ENCODE measurements around the gene IFNK.

Gene IFNK

GRCh38 chr9:27524236-27524635 lies at the start of gene IFNK:
Gene IFNK, plus strand, starts transcription at chr9:27524290. Its CDS starts 47 bp downstream, at chr9:27524337.
- TF ChIP-seq CTCF (IDR thresholded peaks at IDR 0.05; ENCODE audit: borderline replicate concordance, insufficient read depth, low read depth, low read length): no peak
- H3K4me3 ChIP-seq (ENCODE audit: low read depth, low read length): no peak within 1 kb of the TSS

- no peak overlapping the region for H3K4me3 ChIP-seq (ENCODE audit: low read depth, low read length)
- no peak for TF ChIP-seq CTCF (IDR thresholded peaks at IDR 0.05; ENCODE audit: borderline replicate concordance, insufficient read depth, low read depth, low read length)
These were observed 49.8 kb upstream of the IFNK start for GRCh38 chr9:27474305-27474704.

- TF ChIP-seq CTCF (IDR thresholded peaks at IDR 0.05; ENCODE audit: borderline replicate concordance, insufficient read depth, low read depth, low read length): no peak
These were observed 49.0 kb upstream of the IFNK start for GRCh38 chr9:27475057-27475595.

GRCh38 chr9:27476870-27477515 lies 47.1 kb upstream of the IFNK start:
- no peak for TF ChIP-seq CTCF (IDR thresholded peaks at IDR 0.05; ENCODE audit: borderline replicate concordance, insufficient read depth, low read depth, low read length)
- H3K4me3 ChIP-seq (ENCODE audit: low read depth, low read length): no peak overlapping the region

More at GRCh38 chr9:27475057-27475595, 49.0 kb upstream of the IFNK start:
- H3K4me3 ChIP-seq (ENCODE audit: low read depth, low read length): no peak overlapping the region

GRCh38 chr9:27478322-27478721 lies 45.8 kb upstream of the IFNK start:
- TF ChIP-seq CTCF (IDR thresholded peaks at IDR 0.05; ENCODE audit: borderline replicate concordance, insufficient read depth, low read depth, low read length): no peak
- no peak overlapping the region for H3K4me3 ChIP-seq (ENCODE audit: low read depth, low read length)

GRCh38 chr9:27482709-27483108 lies 41.4 kb upstream of the IFNK start:
- no peak for TF ChIP-seq CTCF (IDR thresholded peaks at IDR 0.05; ENCODE audit: borderline replicate concordance, insufficient read depth, low read depth, low read length)
- H3K4me3 ChIP-seq (ENCODE audit: low read depth, low read length): no peak overlapping the region

GRCh38 chr9:27483576-27483975 lies 40.5 kb upstream of the IFNK start:
- H3K4me3 ChIP-seq (ENCODE audit: low read depth, low read length): no peak overlapping the region
- no peak for TF ChIP-seq CTCF (IDR thresholded peaks at IDR 0.05; ENCODE audit: borderline replicate concordance, insufficient read depth, low read depth, low read length)
